GM23338 (cell line): ENCODE measurements around the gene SLC29A1. TPM values are rescaled to one million over a fixed set of nuclear protein-coding genes. Genes with fewer than 3 reads are reported as not detected.

Experiments
- ATAC-seq: fragments of 200-7000 bp; cut with Tn5 transposase; 3 replicates; pipeline ENCODE4 v1.9.1; 2020
- DNase-seq: peaks from one replicate; pipeline ENCODE4 v3.0.0-alpha.2; 2015; ENCODE audit warnings: low spot score
- H2AFZ ChIP-seq: fragments of 200-600 bp; sonication (generic); 2 replicates; pipeline ENCODE4 v1.8.0; 2016; ENCODE audit warnings: antibody characterized with exemption, mild to moderate bottlenecking, moderate library complexity
- H3F3A ChIP-seq: fragments of 200-600 bp; sonication (generic); replicated peaks from 2 replicates; pipeline ENCODE4 v1.8.0; 2017; ENCODE audit warnings: antibody characterized with exemption, mixed run types, low read depth
- H3K27ac ChIP-seq: fragments of 200-600 bp; sonication (generic); 2 replicates; pipeline ENCODE4 v1.6.1; 2016; ENCODE audit warnings: low read depth
- H3K27me3 ChIP-seq: fragments of 200-600 bp; sonication (generic); 2 replicates; pipeline ENCODE4 v1.8.0; 2016; ENCODE audit warnings: mild to moderate bottlenecking, mixed run types, moderate library complexity; ENCODE audit not compliant: insufficient read depth
- H3K36me3 ChIP-seq: fragments of 200-600 bp; sonication (generic); 2 replicates; pipeline ENCODE4 v1.8.0; 2016; ENCODE audit warnings: mild to moderate bottlenecking; ENCODE audit not compliant: insufficient read depth
- H3K4me1 ChIP-seq: fragments of 200-600 bp; sonication (generic); 2 replicates; pipeline ENCODE4 v1.8.0; 2016; ENCODE audit warnings: mild to moderate bottlenecking, moderate library complexity; ENCODE audit not compliant: insufficient read depth
- H3K4me2 ChIP-seq: fragments of 200-600 bp; sonication (generic); 2 replicates; pipeline ENCODE4 v1.7.1; 2017; ENCODE audit warnings: mixed run types
- H3K4me3 ChIP-seq: fragments of 200-600 bp; sonication (generic); 2 replicates; pipeline ENCODE4 v1.6.1; 2016; ENCODE audit warnings: mixed run types
- H3K79me2 ChIP-seq: fragments of 200-600 bp; sonication (generic); replicated peaks from 2 replicates; pipeline ENCODE4 v1.8.0; 2017; ENCODE audit warnings: mild to moderate bottlenecking; ENCODE audit not compliant: insufficient read depth
- H3K9me2 ChIP-seq: fragments of 200-600 bp; sonication (generic); 2 replicates; pipeline ENCODE4 v1.8.0; 2017; ENCODE audit not compliant: insufficient read depth
- H4K20me1 ChIP-seq: fragments of 200-600 bp; sonication (generic); replicated peaks from 2 replicates; pipeline ENCODE4 v1.8.0; 2017; ENCODE audit warnings: mild to moderate bottlenecking; ENCODE audit not compliant: insufficient read depth
- H3K27ac Mint-ChIP-seq: 2 replicates; pipeline ENCODE4 v1.8.0; 2020; ENCODE audit warnings: inconsistent platforms, mild to moderate bottlenecking, moderate library complexity, mixed read lengths
- H3K27me3 Mint-ChIP-seq: 3 replicates; pipeline ENCODE4 v1.8.0; 2022; ENCODE audit warnings: low read depth, mild to moderate bottlenecking, moderate library complexity, mixed read lengths, inconsistent platforms; ENCODE audit not compliant: insufficient read depth, poor library complexity
- H3K36me3 Mint-ChIP-seq: 3 replicates; pipeline ENCODE4 v1.8.0; 2021; ENCODE audit warnings: low read depth, mild to moderate bottlenecking, inconsistent platforms, moderate library complexity, mixed read lengths
- H3K4me1 Mint-ChIP-seq: 3 replicates; pipeline ENCODE4 v1.8.0; 2020; ENCODE audit warnings: mild to moderate bottlenecking, inconsistent platforms, mixed read lengths
- H3K4me3 Mint-ChIP-seq: 3 replicates; pipeline ENCODE4 v1.8.0; 2021; ENCODE audit warnings: moderate library complexity, mild to moderate bottlenecking, inconsistent platforms, mixed read lengths
- H3K9me3 Mint-ChIP-seq: 3 replicates; pipeline ENCODE4 v1.8.0; 2020; ENCODE audit warnings: moderate library complexity, mild to moderate bottlenecking, inconsistent platforms, mixed read lengths
- CREB1 ChIP-seq: fragments of 250-450 bp; sonication (Bioruptor Pico); IDR thresholded peaks from 2 replicates; pipeline ENCODE4 v1.5.0; 2020; ENCODE audit warnings: low read depth, mild to moderate bottlenecking, moderate library complexity
- NANOG ChIP-seq: IDR thresholded peaks from 2 replicates; pipeline ENCODE4 v1.6.1; 2016; ENCODE audit warnings: antibody characterized with exemption, borderline replicate concordance
- STAT1 ChIP-seq: IDR thresholded peaks from one replicate; pipeline ENCODE4 v1.6.1; 2016; ENCODE audit warnings: antibody characterized with exemption; ENCODE audit not compliant: unreplicated experiment
- ZNF114 ChIP-seq: fragments of 250-450 bp; sonication (Bioruptor Pico); IDR thresholded peaks from 2 replicates; pipeline ENCODE4 v1.5.0; 2020; ENCODE audit warnings: mild to moderate bottlenecking, moderate library complexity
- ZNF331 ChIP-seq: fragments of 250-450 bp; sonication (Bioruptor Pico); IDR thresholded peaks from 2 replicates; pipeline ENCODE4 v1.5.0; 2020; ENCODE audit warnings: low read depth, mild to moderate bottlenecking, moderate library complexity
- ZNF462 ChIP-seq: fragments of 250-450 bp; sonication (Bioruptor Pico); IDR thresholded peaks from 2 replicates; pipeline ENCODE4 v1.5.0; 2020; ENCODE audit warnings: mild to moderate bottlenecking, moderate library complexity
- polyA plus RNA-seq: library from polyadenylated mRNA; unstranded; fragments of >200 nt; fragmentation: Nextera tagmentation; extraction: Ambion mirVana; gene quantifications from 2 replicates; pipeline ENCODE4 v1.2.1, GENCODE V29; 2016
- total RNA-seq: library from RNA; depleted of rRNA; stranded (reverse); fragments of >200 nt; shearing (Covaris generic); gene quantifications from 2 replicates; pipeline ENCODE4 v1.2.3, GENCODE V29; 2014
- TF ChIP-seq, protein P1 (sequence below): IDR thresholded peaks from one replicate; pipeline ENCODE4 v1.6.1; 2018; ENCODE audit warnings: antibody characterized with exemption; ENCODE audit not compliant: unreplicated experiment

The SLC29A1 gene
- total and polyA plus RNA-seq, 2 experiments from 2014 or later, result 73.1 to 169 TPM

GRCh38 chr6:44266347-44266746 lies 43.0 kb downstream of the SLC29A1 start (continued):
- no peak for TF ChIP-seq ZNF462 (CRISPR knock-in tag)
- TF ChIP-seq STAT1, result no peak
- TF ChIP-seq, protein P1, sequence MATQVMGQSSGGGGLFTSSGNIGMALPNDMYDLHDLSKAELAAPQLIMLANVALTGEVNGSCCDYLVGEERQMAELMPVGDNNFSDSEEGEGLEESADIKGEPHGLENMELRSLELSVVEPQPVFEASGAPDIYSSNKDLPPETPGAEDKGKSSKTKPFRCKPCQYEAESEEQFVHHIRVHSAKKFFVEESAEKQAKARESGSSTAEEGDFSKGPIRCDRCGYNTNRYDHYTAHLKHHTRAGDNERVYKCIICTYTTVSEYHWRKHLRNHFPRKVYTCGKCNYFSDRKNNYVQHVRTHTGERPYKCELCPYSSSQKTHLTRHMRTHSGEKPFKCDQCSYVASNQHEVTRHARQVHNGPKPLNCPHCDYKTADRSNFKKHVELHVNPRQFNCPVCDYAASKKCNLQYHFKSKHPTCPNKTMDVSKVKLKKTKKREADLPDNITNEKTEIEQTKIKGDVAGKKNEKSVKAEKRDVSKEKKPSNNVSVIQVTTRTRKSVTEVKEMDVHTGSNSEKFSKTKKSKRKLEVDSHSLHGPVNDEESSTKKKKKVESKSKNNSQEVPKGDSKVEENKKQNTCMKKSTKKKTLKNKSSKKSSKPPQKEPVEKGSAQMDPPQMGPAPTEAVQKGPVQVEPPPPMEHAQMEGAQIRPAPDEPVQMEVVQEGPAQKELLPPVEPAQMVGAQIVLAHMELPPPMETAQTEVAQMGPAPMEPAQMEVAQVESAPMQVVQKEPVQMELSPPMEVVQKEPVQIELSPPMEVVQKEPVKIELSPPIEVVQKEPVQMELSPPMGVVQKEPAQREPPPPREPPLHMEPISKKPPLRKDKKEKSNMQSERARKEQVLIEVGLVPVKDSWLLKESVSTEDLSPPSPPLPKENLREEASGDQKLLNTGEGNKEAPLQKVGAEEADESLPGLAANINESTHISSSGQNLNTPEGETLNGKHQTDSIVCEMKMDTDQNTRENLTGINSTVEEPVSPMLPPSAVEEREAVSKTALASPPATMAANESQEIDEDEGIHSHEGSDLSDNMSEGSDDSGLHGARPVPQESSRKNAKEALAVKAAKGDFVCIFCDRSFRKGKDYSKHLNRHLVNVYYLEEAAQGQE, result no peak
- no peak for TF ChIP-seq ZNF114 (CRISPR knock-in tag)
- TF ChIP-seq CREB1, result no peak
- no peak for TF ChIP-seq ZNF331

DNA sequence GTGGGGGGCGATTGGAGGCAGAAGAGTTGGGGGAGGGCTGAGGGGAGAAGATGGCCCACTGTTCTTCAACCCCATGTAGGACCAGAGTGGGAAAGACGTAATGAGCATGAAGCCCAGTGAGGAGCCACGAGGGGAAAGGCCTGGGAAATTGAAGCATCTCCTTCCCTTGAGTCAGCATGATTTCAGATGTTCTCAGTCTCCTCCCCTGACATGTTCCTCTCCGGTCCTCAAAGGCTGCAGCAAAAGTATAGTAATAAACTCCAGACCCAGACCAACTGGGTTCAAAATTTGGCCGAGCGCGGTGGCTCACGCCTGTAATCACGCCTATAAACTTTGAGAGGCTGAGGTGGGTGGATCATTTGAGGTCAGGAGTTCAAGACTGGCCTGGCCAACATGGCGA lies 43.9 kb downstream of the SLC29A1 start:
- H3F3A ChIP-seq, result 0 out of 2 replicates have a peak, but pooled peaks cover 19% of the 10 kb centered on the region
- peaks cover 6% of the 10 kb centered on the region; the same call in 1 of the 2 replicates for H4K20me1 ChIP-seq
- H3K27me3 ChIP-seq, result peaks cover 19% of the 10 kb centered on the region
- no peaks in the 10 kb centered on the region for H3K36me3 ChIP-seq
- Mint-ChIP-seq H3K4me1 (peaks cover 58% of the 10 kb centered on the region), H3K9me3 (no peaks in the 10 kb centered on the region), H3K27ac (no peak overlapping the region), H3K4me3 (no peak overlapping the region), H3K27me3 (peaks cover 44% of the 10 kb centered on the region), H3K36me3 (no peaks in the 10 kb centered on the region)
- H3K9me2 ChIP-seq, result no peaks in the 10 kb centered on the region
- H2AFZ ChIP-seq, result no peak overlapping the region
- peaks cover 31% of the 10 kb centered on the region for H3K4me1 ChIP-seq
- ATAC-seq (no peak), DNase-seq (no peak)
- no peak overlapping the region for H3K27ac ChIP-seq
- peaks cover 9% of the 10 kb centered on the region; the same call in 1 of the 2 replicates for H3K79me2 ChIP-seq
- no peak overlapping the region for H3K4me2 ChIP-seq
- H3K4me3 ChIP-seq, result no peak overlapping the region
- TF ChIP-seq NANOG (no peak), ZNF462 (CRISPR knock-in tag) (no peak)
